SK-N-SH treated with all-trans-retinoic acid at 6 μM for 48 hours (cell line): ENCODE measurements around the gene PRKCE.

Source experiments
- ATAC-seq: fragments of 200-7000 bp; cut with Tn5 transposase; 3 replicates; pipeline ENCODE4 v1.9.1; 2020; ENCODE audit warnings: mild to moderate bottlenecking, moderate library complexity
- BACH2 ChIP-seq: fragments of 250-450 bp; sonication (Bioruptor Pico); IDR thresholded peaks from 2 replicates; pipeline ENCODE4 v1.9.0; 2021; ENCODE audit warnings: mild to moderate bottlenecking, borderline replicate concordance
- CSDC2 ChIP-seq: fragments of 250-450 bp; sonication (Bioruptor Pico); IDR thresholded peaks from 2 replicates; pipeline ENCODE4 v1.5.0; 2020; ENCODE audit warnings: mild to moderate bottlenecking, moderate library complexity
- CSRNP3 ChIP-seq: fragments of 250-450 bp; sonication (Bioruptor Pico); IDR thresholded peaks from 2 replicates; pipeline ENCODE4 v1.5.1; 2021; ENCODE audit warnings: mild to moderate bottlenecking, moderate library complexity
- GLIS3 ChIP-seq: fragments of 250-450 bp; sonication (Bioruptor Pico); IDR thresholded peaks from 2 replicates; pipeline ENCODE4 v1.5.0; 2020; ENCODE audit warnings: mild to moderate bottlenecking, moderate library complexity
- OSR1 ChIP-seq: fragments of 250-450 bp; sonication (Bioruptor Pico); IDR thresholded peaks from 2 replicates; pipeline ENCODE4 v1.8.0; 2022; ENCODE audit warnings: moderate library complexity, mild to moderate bottlenecking, inconsistent platforms
- PATZ1 ChIP-seq: fragments of 250-450 bp; sonication (Bioruptor Pico); IDR thresholded peaks from 2 replicates; pipeline ENCODE4 v1.8.0; 2020; ENCODE audit warnings: mild to moderate bottlenecking, moderate library complexity, borderline replicate concordance
- POU6F1 ChIP-seq: fragments of 250-450 bp; sonication (Bioruptor Pico); IDR thresholded peaks from 2 replicates; pipeline ENCODE4 v1.8.0; 2021; ENCODE audit warnings: low read depth, mild to moderate bottlenecking, moderate library complexity, borderline replicate concordance
- PPARA ChIP-seq: fragments of 250-450 bp; sonication (Bioruptor Pico); IDR thresholded peaks from 2 replicates; pipeline ENCODE4 v1.5.0; 2020; ENCODE audit warnings: mild to moderate bottlenecking, borderline replicate concordance
- TCF4 ChIP-seq: fragments of 250-450 bp; sonication (Bioruptor Pico); IDR thresholded peaks from 2 replicates; pipeline ENCODE4 v1.8.0; 2021; ENCODE audit warnings: mild to moderate bottlenecking, moderate library complexity, borderline replicate concordance
- TSHZ2 ChIP-seq: fragments of 250-450 bp; sonication (Bioruptor Pico); IDR thresholded peaks from 2 replicates; pipeline ENCODE4 v1.5.0; 2020; ENCODE audit warnings: mild to moderate bottlenecking, moderate library complexity
- ZC3H10 ChIP-seq: fragments of 250-450 bp; sonication (Bioruptor Pico); IDR thresholded peaks from 2 replicates; pipeline ENCODE4 v1.5.1; 2021; ENCODE audit warnings: mild to moderate bottlenecking, moderate library complexity
- ZFP3 ChIP-seq: fragments of 250-450 bp; sonication (Bioruptor Pico); IDR thresholded peaks from 2 replicates; pipeline ENCODE4 v1.5.0; 2020; ENCODE audit warnings: mild to moderate bottlenecking, moderate library complexity
- ZFP30 ChIP-seq: fragments of 450-650 bp; formaldehyde crosslinking; IDR thresholded peaks from 2 replicates; pipeline ENCODE4 v1.5.0; 2022; ENCODE audit warnings: mild to moderate bottlenecking, moderate library complexity
- ZNF565 ChIP-seq: fragments of 450-650 bp; formaldehyde crosslinking; conservative IDR thresholded peaks from 2 replicates; pipeline ENCODE4 v1.5.0; 2020; ENCODE audit warnings: low read depth, mild to moderate bottlenecking, moderate library complexity
- ZNF70 ChIP-seq: fragments of 450-650 bp; formaldehyde crosslinking; IDR thresholded peaks from 2 replicates; pipeline ENCODE4 v1.5.0; 2020; ENCODE audit warnings: mild to moderate bottlenecking, moderate library complexity
- ZNF8 ChIP-seq: fragments of 450-650 bp; formaldehyde crosslinking; IDR thresholded peaks from 2 replicates; pipeline ENCODE4 v1.5.0; 2020; ENCODE audit warnings: mild to moderate bottlenecking, moderate library complexity

The PRKCE gene

GRCh38 chr2:46082531-46083485 is 431.3 kb downstream of the PRKCE start (continued):
- TF ChIP-seq TSHZ2 (CRISPR knock-in tag) (no peak), GLIS3 (no peak), CSRNP3 (CRISPR knock-in tag) (no peak), PATZ1 (CRISPR knock-in tag) (no peak), PPARA (CRISPR knock-in tag) (no peak), ZNF565 (no peak)

GRCh38 chr2:46086578-46087070 is 435.1 kb downstream of the PRKCE start:
- TF ChIP-seq ZFP30 (no peak), CSDC2 (no peak)
- ATAC-seq = no peak

GRCh38 chr2:46087492-46087891 is 436.0 kb downstream of the PRKCE start:
- TF ChIP-seq ZFP3 (CRISPR knock-in tag) (no peak), CSRNP3 (CRISPR knock-in tag) (no peak), ZC3H10 (CRISPR knock-in tag) (no peak), OSR1 (CRISPR knock-in tag) (no peak), PATZ1 (CRISPR knock-in tag) (no peak), ZNF8 (CRISPR knock-in tag) (no peak), POU6F1 (CRISPR knock-in tag) (no peak), ZNF565 (no peak), PPARA (CRISPR knock-in tag) (no peak), BACH2 (CRISPR knock-in tag) (no peak), TSHZ2 (CRISPR knock-in tag) (no peak), ZNF70 (CRISPR knock-in tag) (no peak), ZFP30 (no peak), CSDC2 (no peak), TCF4 (CRISPR knock-in tag) (no peak)
- no peak for ATAC-seq
